PFSK-1 (cell line): ENCODE data around the gene ASIC3.

Experiments
- FOXP2 ChIP-seq: optimal IDR thresholded peaks from 2 replicates; pipeline ENCODE3; 2011; ENCODE audit warnings: borderline replicate concordance, control low read depth, inconsistent platforms; ENCODE audit not compliant: insufficient read depth; ENCODE audit errors: extremely low read length, extremely low read depth
- POLR2AphosphoS5 ChIP-seq: IDR thresholded peaks from 2 replicates; pipeline ENCODE4 v1.6.1; 2012; ENCODE audit warnings: low read depth, mild to moderate bottlenecking, control low read depth, low read length, moderate library complexity
- REST ChIP-seq, 2 experiments: IDR thresholded peaks; 2 replicates each; pipeline versions ENCODE4 v1.6.1 to v1.8.0; 2011 to 2012; ENCODE audit warnings: low read depth in 2 of 2, low read length in 2 of 2, control low read depth in 1 of 2, inconsistent platforms in 1 of 2, mild to moderate bottlenecking in 1 of 2, moderate library complexity in 1 of 2; ENCODE audit not compliant: insufficient read depth in 1 of 2
- SIN3A ChIP-seq: IDR thresholded peaks from 2 replicates; pipeline ENCODE4 v1.6.1; 2012; ENCODE audit warnings: mild to moderate bottlenecking, low read length, moderate library complexity, borderline replicate concordance; ENCODE audit not compliant: insufficient read depth
- TAF1 ChIP-seq: IDR thresholded peaks from 2 replicates; pipeline ENCODE4 v1.6.1; 2012; ENCODE audit warnings: low read length, control low read depth, borderline replicate concordance; ENCODE audit not compliant: insufficient read depth

The ASIC3 gene

GRCh38 chr7:151012031-151012692 is 36.2 kb upstream of the ASIC3 start:
- TF ChIP-seq SIN3A (no peak), REST (IDR thresholded peaks at IDR 0.05; ENCODE audit: insufficient read depth in 1 of 2, low read depth in 2 of 2, low read length in 2 of 2) (no peak), POLR2AphosphoS5 (no peak), FOXP2 (no peak), TAF1 (no peak)

GRCh38 chr7:151012911-151013347 is 35.4 kb upstream of the ASIC3 start:
- TF ChIP-seq POLR2AphosphoS5 (no peak), FOXP2 (no peak), TAF1 (no peak), SIN3A (no peak), REST (IDR thresholded peaks at IDR 0.05; ENCODE audit: insufficient read depth in 1 of 2, low read depth in 2 of 2, low read length in 2 of 2) (no peak)

- TF ChIP-seq REST (IDR thresholded peaks at IDR 0.05; ENCODE audit: insufficient read depth in 1 of 2, low read depth in 2 of 2, low read length in 2 of 2) (no peak), POLR2AphosphoS5 (no peak), SIN3A (no peak), TAF1 (no peak), FOXP2 (no peak)
Measured at GRCh38 chr7:151013356-151013732, 35.0 kb upstream of the ASIC3 start.

- no peak for TF ChIP-seq POLR2AphosphoS5
- no peak for TF ChIP-seq REST (IDR thresholded peaks at IDR 0.05; ENCODE audit: insufficient read depth in 1 of 2, low read depth in 2 of 2, low read length in 2 of 2)
- no peak for TF ChIP-seq SIN3A
- no peak for TF ChIP-seq TAF1
- TF ChIP-seq FOXP2, result no peak
Measured at GRCh38 chr7:151013733-151014497, 34.4 kb upstream of the ASIC3 start.
